ENCODE data around the gene NUP214.

DNA sequence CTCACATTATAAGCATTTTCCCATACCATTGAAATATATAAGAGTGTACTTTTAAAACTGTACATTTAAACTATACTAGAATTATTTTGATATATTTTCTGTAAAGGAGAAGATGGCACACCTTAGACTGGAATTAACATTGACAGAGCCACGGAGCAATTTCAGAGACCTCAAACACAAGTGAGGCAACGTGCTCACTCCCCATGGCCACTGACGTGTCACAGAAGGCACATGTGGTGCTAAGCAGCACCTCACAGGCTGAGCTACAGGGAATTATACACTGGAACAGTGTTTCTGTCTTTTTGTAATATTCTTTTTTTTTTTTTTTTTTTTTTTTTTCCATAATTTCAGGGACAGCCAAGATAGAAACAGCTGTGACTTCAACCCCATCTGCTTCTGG is 66.5 kb downstream of the NUP214 start:
- TF ChIP-seq, protein P1, sequence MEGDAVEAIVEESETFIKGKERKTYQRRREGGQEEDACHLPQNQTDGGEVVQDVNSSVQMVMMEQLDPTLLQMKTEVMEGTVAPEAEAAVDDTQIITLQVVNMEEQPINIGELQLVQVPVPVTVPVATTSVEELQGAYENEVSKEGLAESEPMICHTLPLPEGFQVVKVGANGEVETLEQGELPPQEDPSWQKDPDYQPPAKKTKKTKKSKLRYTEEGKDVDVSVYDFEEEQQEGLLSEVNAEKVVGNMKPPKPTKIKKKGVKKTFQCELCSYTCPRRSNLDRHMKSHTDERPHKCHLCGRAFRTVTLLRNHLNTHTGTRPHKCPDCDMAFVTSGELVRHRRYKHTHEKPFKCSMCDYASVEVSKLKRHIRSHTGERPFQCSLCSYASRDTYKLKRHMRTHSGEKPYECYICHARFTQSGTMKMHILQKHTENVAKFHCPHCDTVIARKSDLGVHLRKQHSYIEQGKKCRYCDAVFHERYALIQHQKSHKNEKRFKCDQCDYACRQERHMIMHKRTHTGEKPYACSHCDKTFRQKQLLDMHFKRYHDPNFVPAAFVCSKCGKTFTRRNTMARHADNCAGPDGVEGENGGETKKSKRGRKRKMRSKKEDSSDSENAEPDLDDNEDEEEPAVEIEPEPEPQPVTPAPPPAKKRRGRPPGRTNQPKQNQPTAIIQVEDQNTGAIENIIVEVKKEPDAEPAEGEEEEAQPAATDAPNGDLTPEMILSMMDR (conservative IDR thresholded peaks at IDR 0.05; ENCODE audit: low read depth, low read length) = no peak
- no peak for TF ChIP-seq EZH2 (IDR thresholded peaks at IDR 0.05; ENCODE audit: low read length, unreplicated experiment)
- TF ChIP-seq EZH2phosphoT487 (IDR thresholded peaks at IDR 0.05; ENCODE audit: borderline replicate concordance, low read length) = no peak
